ENCODE results near the gene ENO2. TPM values are rescaled to one million over a fixed set of nuclear protein-coding genes. Genes with fewer than 3 reads are reported as not detected.

Gene ENO2
- total RNA-seq, 1 experiment from 2014 or later = 166 TPM

GRCh38 chr12:6941782-6942181, 27.4 kb downstream of the ENO2 start:
- H3K4me1 Mint-ChIP-seq = peaks cover 37 to 48% of the 10 kb centered on the region in 2 experiments
- Histone ChIP-seq H2BK5ac (ENCODE audit: insufficient read length, low read length) (no peak overlapping the region), H3K9me3 (ENCODE audit: control insufficient read depth, low read depth, low read length) (no peaks in the 10 kb centered on the region), H3K9ac (ENCODE audit: extremely low read depth, insufficient read length, low read length) (no peak overlapping the region), H2AFZ (ENCODE audit: low read length) (no peak overlapping the region), H4K91ac (ENCODE audit: insufficient read length, low read depth, low read length) (no peak overlapping the region), H3T11ph (ENCODE audit: low read length) (no peak overlapping the region), H2BK15ac (ENCODE audit: low read depth, low read length) (no peak overlapping the region), H4K5ac (ENCODE audit: insufficient read length, low read depth, low read length) (no peak overlapping the region), H3K27ac (ENCODE audit: insufficient read length, low read depth, low read length) (no peak overlapping the region), H3K4me1 (ENCODE audit: insufficient read depth, low read length) (0 out of 2 replicates have a peak, but pooled peaks cover 4% of the 10 kb centered on the region), H3K4ac (ENCODE audit: low read depth, low read length) (no peak overlapping the region), H3K23me2 (ENCODE audit: insufficient read length, low read depth, low read length, poor library complexity, severe bottlenecking) (peaks cover 19% of the 10 kb centered on the region), H3K79me1 (ENCODE audit: insufficient read depth, low read depth, low read length, poor library complexity, severe bottlenecking) (no peaks in the 10 kb centered on the region), H4K20me1 (ENCODE audit: control insufficient read depth, insufficient read depth, insufficient read length) (no peaks in the 10 kb centered on the region), H2BK12ac (ENCODE audit: insufficient read length, low read depth, low read length) (no peak overlapping the region), H3K4me2 (ENCODE audit: insufficient read depth, insufficient read length, low read length) (no peak overlapping the region), H3K23ac (ENCODE audit: insufficient read length, low read depth, low read length) (no peak overlapping the region), H2BK120ac (ENCODE audit: low read depth, low read length, poor library complexity, severe bottlenecking) (no peak overlapping the region), H3K56ac (ENCODE audit: insufficient read length, low read depth, low read length) (no peak overlapping the region), H3K18ac (ENCODE audit: insufficient read length, low read depth, low read length) (no peak overlapping the region), H3K79me2 (ENCODE audit: insufficient read depth, low read length) (no peaks in the 10 kb centered on the region), H2BK20ac (ENCODE audit: low read depth, low read length, poor library complexity, severe bottlenecking) (no peak overlapping the region), H4K8ac (replicated peaks; ENCODE audit: insufficient read length, low read depth, low read length) (no peak overlapping the region), H3K14ac (ENCODE audit: insufficient read depth, low read length) (no peak overlapping the region), H3K27me3 (ENCODE audit: insufficient read depth, low read length) (no peaks in the 10 kb centered on the region), H2AK5ac (ENCODE audit: insufficient read length, low read length) (no peak overlapping the region)
- H3K4me3 Mint-ChIP-seq = no peak overlapping the region
- peaks cover 15 to 51% (median 31%) of the 10 kb centered on the region in 3 experiments for H3K36me3 Mint-ChIP-seq (ENCODE audit: insufficient read depth in 1 of 3, low read depth in 3 of 3)
- H3K27ac Mint-ChIP-seq = no peak overlapping the region
- no peak for DNase-seq
- no CpG with 5 or more reads among the region's 12 CpGs for WGBS (ENCODE audit: extremely low coverage, insufficient read length, low lambda C conversion rate)
- TF ChIP-seq CTCF (conservative IDR thresholded peaks at IDR 0.05) = no peak
- H3K27me3 Mint-ChIP-seq (ENCODE audit: low read depth) = peaks cover 2% of the 10 kb centered on the region; the same call in 1 of the 2 replicates
- H3K9me3 Mint-ChIP-seq = no peaks in the 10 kb centered on the region; a peak in 2 of 5 replicates

Data from H9 (cell line).